Naive thymus-derived CD8-positive, alpha-beta T cell (primary cell): ENCODE measurements around the gene DENND4A. TPM values are rescaled to one million over a fixed set of nuclear protein-coding genes. Genes with fewer than 3 reads are reported as not detected.

Experiments used
- ATAC-seq, 2 donors: fragments of 150-1000 bp; cut with Tn5 transposase in 1 of 2; sonication (Bioruptor Pico), chemical (Tn5 transposase) in 1 of 2; 1 replicate in 1 of 2; 2 replicates in 1 of 2; pipeline ENCODE4 v1.10.0; 2021; ENCODE audit warnings: mild to moderate bottlenecking in 2 of 2, moderate library complexity in 2 of 2
- POLR2A ChIA-PET: fragments of 350-600 bp; sonication (Branson Sonifier 250); formaldehyde crosslinking; loops from one replicate; lab custom pipeline; 2021; ENCODE audit warnings: antibody characterized with exemption; lab: Charles Lee
- DNase-seq, 10 donors: peaks; one replicate each; pipeline versions ENCODE4 v3.0.0 to v3.0.0-alpha.2; 2020 to 2022
- H3K27ac Mint-ChIP-seq, 10 donors: one replicate each; pipeline ENCODE4 v1.8.0; 2020 to 2022; ENCODE audit warnings: mild to moderate bottlenecking in 10 of 10, mixed read lengths in 10 of 10, moderate library complexity in 4 of 10, inconsistent platforms in 1 of 10
- H3K27me3 Mint-ChIP-seq, 5 donors: one replicate each; pipeline ENCODE4 v1.8.0; 2021 to 2022; ENCODE audit warnings: mixed read lengths in 5 of 5
- H3K36me3 Mint-ChIP-seq, 3 donors: one replicate each; pipeline ENCODE4 v1.8.0; 2020 to 2022; ENCODE audit warnings: mixed read lengths in 3 of 3, mild to moderate bottlenecking in 2 of 3, inconsistent platforms in 1 of 3
- H3K4me1 Mint-ChIP-seq, 4 donors: one replicate each; pipeline ENCODE4 v1.8.0; 2021 to 2022; ENCODE audit warnings: mixed read lengths in 4 of 4
- H3K4me3 Mint-ChIP-seq, 10 donors: one replicate each; pipeline ENCODE4 v1.8.0; 2020 to 2022; ENCODE audit warnings: mild to moderate bottlenecking in 10 of 10, mixed read lengths in 10 of 10, moderate library complexity in 6 of 10, inconsistent platforms in 1 of 10
- H3K9me3 Mint-ChIP-seq, 9 donors: one replicate each; pipeline ENCODE4 v1.8.0; 2020 to 2022; ENCODE audit warnings: mixed read lengths in 9 of 9, mild to moderate bottlenecking in 3 of 9, inconsistent platforms in 1 of 9, moderate library complexity in 1 of 9
- polyA plus RNA-seq, 3 donors: library from polyadenylated mRNA; unstranded; fragments of 300-500 nt; fragmentation: Illumina TruSeq; gene quantifications; one replicate each; pipeline ENCODE4 v1.2.3, GENCODE V29; 2021
- total RNA-seq, 8 experiments: library from RNA in 2 of 8; stranded (reverse) in 2 of 8; gene quantifications; one replicate each; pipeline ENCODE4 v1.2.3 and lab custom pipeline; 2021 to 2026

Gene DENND4A
- total and polyA plus RNA-seq, 5 experiments from 2014 or later, result 9.3 to 62.9 (median 12.0) TPM

- ATAC-seq (no peak), DNase-seq (no peak)
- H3K36me3 Mint-ChIP-seq, result peaks cover 0 to 72% (median 5%) of the 10 kb centered on the region in 3 donors
- POLR2A ChIA-PET, result interaction anchor here (0.7 to 1.0 kb wide), 2 partner anchors 43 to 250 kb away, joined by 3 read pairs; partner anchors contain the start of gene INTS14
- peak overlapping the region in 8 of 10 donors; percentile 0 to 83 (median 25) for H3K27ac Mint-ChIP-seq
- no peak overlapping the region for H3K4me3 Mint-ChIP-seq
- H3K27me3 Mint-ChIP-seq, result no peaks in the 10 kb centered on the region
- no peaks in the 10 kb centered on the region for H3K9me3 Mint-ChIP-seq
- peaks cover 0 to 3% (median under 1%) of the 10 kb centered on the region in 4 donors for H3K4me1 Mint-ChIP-seq
Measured at GRCh38 chr15:65653801-65654521, 138.1 kb downstream of the DENND4A start.

GRCh38 chr15:65653341-65653740 is 138.8 kb downstream of the DENND4A start:
- peaks cover 0 to 66% (median 5%) of the 10 kb centered on the region in 3 donors for H3K36me3 Mint-ChIP-seq
- no peaks in the 10 kb centered on the region for H3K9me3 Mint-ChIP-seq

DNA sequence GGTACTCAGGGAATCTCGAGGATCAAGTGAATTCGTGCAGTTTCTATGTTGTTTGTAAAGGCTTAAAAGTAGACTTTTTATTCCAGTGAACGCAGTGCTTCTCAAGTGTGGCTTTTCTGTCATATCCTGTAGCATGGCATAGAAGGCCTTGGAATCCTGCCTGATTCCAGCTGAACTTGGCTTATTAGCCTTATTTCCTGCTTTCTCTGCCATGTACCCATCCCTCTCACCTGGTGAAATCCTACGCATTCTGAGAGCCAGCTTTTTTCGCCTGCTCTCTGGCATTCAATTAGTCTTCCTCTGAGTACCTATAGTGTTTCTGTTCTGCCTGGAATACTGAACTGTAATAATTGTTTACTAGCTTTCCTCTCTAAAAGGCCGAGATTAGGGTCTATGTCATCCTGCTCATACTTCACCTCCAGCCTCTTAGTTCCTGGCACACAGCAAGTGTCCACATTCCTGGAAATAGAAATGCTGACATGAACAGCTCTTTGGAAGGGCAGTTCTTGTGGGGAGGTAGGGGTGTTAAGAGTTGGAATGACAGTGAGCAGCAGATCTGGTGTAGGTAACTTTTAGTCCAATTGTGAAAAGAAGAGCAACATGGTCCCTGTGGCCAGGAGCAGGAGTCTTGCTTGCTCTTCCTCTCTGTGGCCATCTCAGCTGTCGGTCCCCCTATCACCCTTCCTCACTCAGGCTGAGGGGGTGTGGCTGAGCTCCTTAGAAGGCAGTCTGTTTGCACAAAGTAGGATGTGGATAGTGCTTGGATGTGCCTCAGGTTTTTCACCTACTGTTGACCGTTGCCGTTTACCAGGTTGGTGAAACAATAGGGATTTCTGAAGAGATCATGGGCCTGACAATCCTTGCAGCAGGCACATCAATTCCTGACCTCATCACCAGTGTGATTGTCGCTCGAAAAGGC is 140.0 kb downstream of the DENND4A start:
- DNase-seq (no peak), ATAC-seq (no peak)
- Mint-ChIP-seq H3K27ac (peak overlapping the region in 8 of 10 donors; percentile 19 to 83 (median 48)), H3K27me3 (no peaks in the 10 kb centered on the region), H3K9me3 (no peaks in the 10 kb centered on the region), H3K4me1 (peaks cover 0 to 3% (median under 1%) of the 10 kb centered on the region in 4 donors), H3K4me3 (no peak overlapping the region), H3K36me3 (peaks cover 0 to 58% (median 5%) of the 10 kb centered on the region in 3 donors)
- POLR2A ChIA-PET, result no interaction called here

More at GRCh38 chr15:65653341-65653740, 138.8 kb downstream of the DENND4A start:
- Mint-ChIP-seq H3K4me3 (peak overlapping the region in 1 of 10 donors; percentile 3), H3K27me3 (no peaks in the 10 kb centered on the region), H3K4me1 (peaks cover 0 to 3% (median under 1%) of the 10 kb centered on the region in 4 donors), H3K27ac (peak overlapping the region in 7 of 10 donors; percentile 4 to 83 (median 57))
- POLR2A ChIA-PET, result no interaction called here
- DNase-seq (no peak), ATAC-seq (no peak)

DNA sequence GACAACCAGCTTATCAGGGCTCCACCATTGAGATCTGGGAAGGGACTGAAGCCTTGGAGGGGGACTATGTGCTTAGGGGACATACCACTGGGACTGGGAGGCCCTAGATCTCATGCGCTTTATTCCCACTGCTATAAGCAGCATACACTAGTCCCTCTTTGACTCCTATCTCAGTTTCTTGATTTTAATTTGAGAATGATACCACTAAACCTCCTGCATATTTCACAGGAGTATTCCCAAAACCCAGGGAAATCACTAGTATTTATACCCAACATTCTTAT is 141.1 kb downstream of the DENND4A start:
- POLR2A ChIA-PET, result interaction anchor here (0.6 kb wide), 1 partner anchor 17 kb away, joined by 5 read pairs; no protein-coding TSS in a partner anchor
- Mint-ChIP-seq H3K36me3 (peaks cover 0 to 50% (median 5%) of the 10 kb centered on the region in 3 donors), H3K27me3 (no peaks in the 10 kb centered on the region), H3K27ac (peak overlapping the region in 4 of 10 donors; percentile 19 to 31 (median 28)), H3K4me1 (peaks cover 0 to 3% (median under 1%) of the 10 kb centered on the region in 4 donors), H3K9me3 (no peaks in the 10 kb centered on the region), H3K4me3 (no peak overlapping the region)
- ATAC-seq (no peak), DNase-seq (no peak)

- no peak for DNase-seq
- Mint-ChIP-seq H3K9me3 (no peaks in the 10 kb centered on the region), H3K27me3 (no peaks in the 10 kb centered on the region), H3K27ac (peak overlapping the region in 7 of 10 donors; percentile 7 to 66 (median 34)), H3K4me3 (no peak overlapping the region), H3K36me3 (peaks cover 0 to 45% (median 4%) of the 10 kb centered on the region in 3 donors), H3K4me1 (peaks cover 0 to 3% (median under 1%) of the 10 kb centered on the region in 4 donors)
- POLR2A ChIA-PET, result interaction anchor here (0.6 kb wide), 1 partner anchor 17 kb away, joined by 5 read pairs; no protein-coding TSS in a partner anchor
- ATAC-seq, result no peak
Measured at GRCh38 chr15:65650312-65651041, 141.6 kb downstream of the DENND4A start.

GRCh38 chr15:65646486-65646885 is 145.6 kb downstream of the DENND4A start:
- ATAC-seq (no peak), DNase-seq (no peak)
- no peaks in the 10 kb centered on the region for H3K9me3 Mint-ChIP-seq
- H3K36me3 Mint-ChIP-seq, result peaks cover 0 to 11% (median 0%) of the 10 kb centered on the region in 3 donors
- no peak overlapping the region for H3K4me3 Mint-ChIP-seq
- no peaks in the 10 kb centered on the region for H3K27me3 Mint-ChIP-seq
- POLR2A ChIA-PET, result no interaction called here
- H3K4me1 Mint-ChIP-seq, result peaks cover 0 to 4% (median 1%) of the 10 kb centered on the region in 4 donors
- H3K27ac Mint-ChIP-seq, result peak overlapping the region in 2 of 10 donors; percentile 43 to 48

GRCh38 chr15:65645392-65645791 is 146.7 kb downstream of the DENND4A start:
- no peak for ATAC-seq
- Mint-ChIP-seq H3K27ac (peak overlapping the region in 3 of 10 donors; percentile 8 to 71 (median 36)), H3K27me3 (no peaks in the 10 kb centered on the region), H3K9me3 (no peaks in the 10 kb centered on the region), H3K36me3 (peaks cover 0 to 2% (median 0%) of the 10 kb centered on the region in 3 donors), H3K4me3 (no peak overlapping the region), H3K4me1 (peaks cover 0 to 4% (median 1%) of the 10 kb centered on the region in 4 donors)
- POLR2A ChIA-PET, result no interaction called here
- no peak for DNase-seq

DNA sequence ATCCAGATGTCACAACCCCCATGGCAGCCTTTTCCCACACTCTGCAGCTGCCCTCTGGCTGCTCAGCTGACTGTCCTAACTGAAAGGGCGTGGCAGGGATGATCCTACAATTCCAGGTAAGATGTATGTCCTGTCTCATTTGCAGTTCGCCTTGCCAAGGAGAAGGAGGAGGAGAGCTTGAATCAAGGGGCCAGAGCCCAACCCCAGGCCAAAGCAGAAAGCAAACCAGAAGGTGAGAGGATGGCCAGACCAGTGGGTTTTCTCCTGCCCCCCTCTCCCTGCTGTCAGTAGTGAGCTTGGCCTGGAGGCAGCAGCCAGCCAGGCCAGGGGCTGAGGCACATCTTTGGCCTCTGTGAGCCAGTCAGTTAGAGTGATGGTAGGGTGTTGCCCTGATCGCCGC is 147.8 kb downstream of the DENND4A start:
- Mint-ChIP-seq H3K27ac (peak overlapping the region in 3 of 10 donors; percentile 21 to 41 (median 39)), H3K9me3 (no peaks in the 10 kb centered on the region), H3K4me1 (peaks cover 0 to 4% (median under 1%) of the 10 kb centered on the region in 4 donors), H3K36me3 (no peaks in the 10 kb centered on the region), H3K27me3 (no peaks in the 10 kb centered on the region), H3K4me3 (no peak overlapping the region)
- ATAC-seq, result no peak
- POLR2A ChIA-PET, result no interaction called here
- DNase-seq, result no peak

GRCh38 chr15:65642594-65642993 is 149.5 kb downstream of the DENND4A start:
- ATAC-seq, result no peak
- POLR2A ChIA-PET, result no interaction called here
- H3K27me3 Mint-ChIP-seq, result no peaks in the 10 kb centered on the region
- H3K36me3 Mint-ChIP-seq, result no peaks in the 10 kb centered on the region
- H3K4me3 Mint-ChIP-seq, result no peak overlapping the region
- no peak for DNase-seq
- no peaks in the 10 kb centered on the region for H3K9me3 Mint-ChIP-seq
- H3K27ac Mint-ChIP-seq, result peak overlapping the region in 3 of 10 donors; percentile 43 to 71 (median 46)
- peaks cover 8 to 14% (median 11%) of the 10 kb centered on the region in 4 donors for H3K4me1 Mint-ChIP-seq

DNA sequence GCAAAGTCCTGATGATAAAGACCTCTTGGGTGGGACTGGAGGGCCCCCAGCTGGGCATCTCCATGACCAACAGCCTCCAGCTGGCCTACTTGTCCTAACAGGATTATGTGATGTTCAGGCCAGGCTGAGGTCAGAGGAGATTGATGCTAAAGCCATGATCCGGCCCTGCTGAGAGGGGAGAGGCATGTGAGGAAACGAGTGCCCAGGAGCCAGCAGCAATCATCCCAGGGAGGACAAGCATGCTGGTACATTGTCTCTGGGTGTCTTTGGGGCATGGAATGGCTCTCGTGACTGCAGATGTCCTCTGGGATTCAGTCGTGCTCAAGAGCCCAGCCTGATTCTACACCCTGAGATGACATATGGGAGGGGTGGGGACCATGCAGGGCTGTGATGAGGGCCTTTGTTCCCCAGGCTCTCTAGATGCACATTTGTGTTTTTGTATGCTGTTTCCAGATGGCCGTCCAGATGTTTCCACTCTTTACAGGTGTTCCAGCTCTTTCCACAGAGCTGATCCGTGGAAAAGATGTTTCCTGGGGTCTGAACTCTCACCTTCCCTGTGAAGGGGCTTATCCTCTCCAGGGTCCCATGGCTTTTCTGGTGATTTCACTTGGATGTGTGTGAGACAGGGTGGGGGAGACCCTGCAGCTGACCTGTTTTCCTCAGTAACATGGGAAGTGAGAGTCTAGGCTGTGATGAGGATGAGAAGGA is 150.2 kb downstream of the DENND4A start:
- POLR2A ChIA-PET, result no interaction called here
- H3K27ac Mint-ChIP-seq, result peak overlapping the region in 2 of 10 donors; percentile 12 to 61
- no peaks in the 10 kb centered on the region for H3K36me3 Mint-ChIP-seq
- H3K4me3 Mint-ChIP-seq, result no peak overlapping the region
- DNase-seq, result no peak
- H3K27me3 Mint-ChIP-seq, result no peaks in the 10 kb centered on the region
- H3K4me1 Mint-ChIP-seq, result peaks cover 8 to 14% (median 11%) of the 10 kb centered on the region in 4 donors
- H3K9me3 Mint-ChIP-seq, result no peaks in the 10 kb centered on the region
- no peak for ATAC-seq

- no peak for ATAC-seq
- H3K9me3 Mint-ChIP-seq, result no peaks in the 10 kb centered on the region
- POLR2A ChIA-PET, result interaction anchor here (0.5 to 1.4 kb wide), 4 partner anchors 28 to 1719 kb away, joined by 3 to 4 read pairs (median 4); partner anchors contain the start of genes INTS14 and RAB11A
Measured at GRCh38 chr15:65639509-65639908, 152.6 kb downstream of the DENND4A start.

More at GRCh38 chr15:65639509-65639908, 152.6 kb downstream of the DENND4A start:
- H3K27ac Mint-ChIP-seq, result no peak overlapping the region
- no peaks in the 10 kb centered on the region for H3K27me3 Mint-ChIP-seq
- no peak for DNase-seq
- peaks cover 0 to 3% (median 0%) of the 10 kb centered on the region in 3 donors for H3K36me3 Mint-ChIP-seq
- peaks cover 8 to 14% (median 10%) of the 10 kb centered on the region in 4 donors for H3K4me1 Mint-ChIP-seq
- no peak overlapping the region for H3K4me3 Mint-ChIP-seq
